IPS-NIHi7 (cell line): ENCODE results near the gene CMTM5.
"Not testable (repeated sequence)": the region's sequence is repeated elsewhere in the genome, so short reads cannot be mapped to it uniquely, and the experiment has no call there.

Experiments
- DNase-seq: peaks from one replicate; pipeline ENCODE4 v3.0.0; 2012; ENCODE audit warnings: mixed read lengths; ENCODE audit errors: extremely low spot score

Gene CMTM5

GRCh38 chr14:23414906-23415820, 38.3 kb downstream of the CMTM5 start:
- DNase-seq, result no peak

GRCh38 chr14:23415821-23416778, 39.3 kb downstream of the CMTM5 start:
- no peak for DNase-seq

GRCh38 chr14:23416801-23417200, 40.0 kb downstream of the CMTM5 start:
- no peak for DNase-seq

- DNase-seq, result not testable (repeated sequence)
These were observed 40.4 kb downstream of the CMTM5 start for GRCh38 chr14:23417269-23417668.

- DNase-seq, result no peak
These were observed 41.2 kb downstream of the CMTM5 start for GRCh38 chr14:23418021-23418420.

GRCh38 chr14:23419646-23420045, 42.8 kb downstream of the CMTM5 start:
- not testable (repeated sequence) for DNase-seq

- no peak for DNase-seq
These were observed 44.7 kb downstream of the CMTM5 start for GRCh38 chr14:23421594-23421993.

GRCh38 chr14:23423657-23424056, 46.8 kb downstream of the CMTM5 start:
- no peak for DNase-seq

GRCh38 chr14:23425169-23425568, 48.3 kb downstream of the CMTM5 start:
- no peak for DNase-seq

GRCh38 chr14:23425798-23426197, 49.0 kb downstream of the CMTM5 start:
- DNase-seq, result not testable (repeated sequence)

- no peak for DNase-seq
These were observed 52.0 kb downstream of the CMTM5 start for GRCh38 chr14:23428686-23429495.
